ENCODE data around the gene ZNF230.

ZNF230 gene

DNA sequence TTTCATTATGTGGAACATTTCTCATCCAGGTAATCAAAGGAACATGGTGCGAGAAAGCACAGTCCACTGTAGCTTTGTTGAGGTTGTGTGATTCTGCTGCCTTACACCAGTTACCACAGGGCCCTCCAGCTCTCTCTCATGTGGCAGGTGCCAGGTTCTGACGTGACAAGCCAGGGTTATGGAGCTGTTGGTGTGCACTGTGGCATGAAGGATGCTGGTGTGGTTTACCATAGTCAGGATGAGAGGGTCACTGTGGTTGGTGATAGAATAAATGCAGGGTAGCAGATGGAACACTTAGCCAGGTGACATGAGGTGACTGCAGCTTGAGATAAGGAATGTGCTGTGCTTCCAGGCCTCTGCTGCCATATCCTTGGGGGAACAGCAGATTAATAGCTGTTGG, 56.5 kb downstream of the ZNF230 start:
- Histone ChIP-seq H4K20me1 (ENCODE audit: insufficient read depth, low read length) (no peaks in the 10 kb centered on the region), H3K36me3 (ENCODE audit: insufficient read depth, low read length) (no peaks in the 10 kb centered on the region), H3K4me3 (ENCODE audit: low read depth, low read length, poor library complexity, severe bottlenecking) (no peak overlapping the region), H3K79me2 (ENCODE audit: insufficient read depth, low read length) (no peaks in the 10 kb centered on the region), H3K4me2 (ENCODE audit: low read length) (no peak overlapping the region), H2AFZ (ENCODE audit: low read length) (no peak overlapping the region), H3K4me1 (ENCODE audit: insufficient read depth, low read length, severe bottlenecking) (no peaks in the 10 kb centered on the region), H3K27me3 (ENCODE audit: insufficient read depth, low read length) (no peaks in the 10 kb centered on the region), H3F3A (ENCODE audit: insufficient read depth, low read length) (no peaks in the 10 kb centered on the region), H3K9me2 (ENCODE audit: low read depth, low read length) (no peaks in the 10 kb centered on the region), H3K9me3 (ENCODE audit: low read length) (no peaks in the 10 kb centered on the region), H3K27ac (ENCODE audit: low read depth, low read length, poor library complexity, severe bottlenecking) (no peak overlapping the region), H3K9ac (ENCODE audit: low read length) (no peak overlapping the region)
- TF ChIP-seq EZH2 (IDR thresholded peaks at IDR 0.05; ENCODE audit: borderline replicate concordance, low read length), result no peak
- no peak for TF ChIP-seq CTCF (IDR thresholded peaks at IDR 0.05; ENCODE audit: low read length)

DNA sequence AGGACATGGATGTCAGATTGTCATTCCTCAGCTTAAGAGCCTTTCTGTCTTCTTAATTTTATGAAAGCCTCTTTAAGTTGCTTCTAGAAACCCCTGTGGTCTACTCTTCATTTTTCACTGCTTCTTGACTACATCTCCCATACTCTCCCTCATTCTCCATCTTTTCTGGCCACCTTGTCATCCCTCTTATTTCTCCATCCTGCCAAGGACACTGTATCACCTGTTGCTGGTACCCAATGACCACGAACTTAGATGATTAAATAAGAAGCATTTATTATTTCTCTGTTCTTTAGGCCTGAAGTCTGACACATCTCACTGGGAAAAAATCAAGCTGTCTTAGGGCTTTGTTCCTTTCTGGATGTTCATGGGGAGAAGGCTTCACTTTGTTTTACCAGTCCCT, 58.3 kb downstream of the ZNF230 start:
- H3K4me1 ChIP-seq (ENCODE audit: insufficient read depth, low read length, severe bottlenecking), result no peaks in the 10 kb centered on the region
- no peak overlapping the region for H3K4me2 ChIP-seq (ENCODE audit: low read length)
- no peaks in the 10 kb centered on the region for H3K36me3 ChIP-seq (ENCODE audit: insufficient read depth, low read length)
- no peaks in the 10 kb centered on the region for H3K9me3 ChIP-seq (ENCODE audit: low read length)
- H3K9ac ChIP-seq (ENCODE audit: low read length), result no peak overlapping the region
- no peaks in the 10 kb centered on the region for H3K27me3 ChIP-seq (ENCODE audit: insufficient read depth, low read length)
- H3K79me2 ChIP-seq (ENCODE audit: insufficient read depth, low read length), result no peaks in the 10 kb centered on the region
- H3F3A ChIP-seq (ENCODE audit: insufficient read depth, low read length), result no peaks in the 10 kb centered on the region
- no peak for TF ChIP-seq CTCF (IDR thresholded peaks at IDR 0.05; ENCODE audit: low read length)
- TF ChIP-seq EZH2 (IDR thresholded peaks at IDR 0.05; ENCODE audit: borderline replicate concordance, low read length), result no peak
- H3K4me3 ChIP-seq (ENCODE audit: low read depth, low read length, poor library complexity, severe bottlenecking), result no peak overlapping the region
- no peak overlapping the region for H2AFZ ChIP-seq (ENCODE audit: low read length)
- H3K27ac ChIP-seq (ENCODE audit: low read depth, low read length, poor library complexity, severe bottlenecking), result no peak overlapping the region
- H3K9me2 ChIP-seq (ENCODE audit: low read depth, low read length), result no peaks in the 10 kb centered on the region
- H4K20me1 ChIP-seq (ENCODE audit: insufficient read depth, low read length), result no peaks in the 10 kb centered on the region

Measured in OCI-LY1 (cell line).